Suprapubic skin (tissue), 4 donors: ENCODE data around the gene FREY1. TPM values are rescaled to one million over a fixed set of nuclear protein-coding genes. Genes with fewer than 3 reads are reported as not detected.

Experiments used
- DNase-seq, 2 donors: peaks; one replicate each; pipeline ENCODE4 v3.0.0-alpha.2; 2019; ENCODE audit warnings: low spot score in 2 of 2
- H3K27ac ChIP-seq: fragments of 200-600 bp; sonication (generic); one replicate; pipeline ENCODE4 v1.5.1; 2019
- H3K27me3 ChIP-seq: fragments of 200-600 bp; sonication (generic); one replicate; pipeline ENCODE4 v1.5.1; 2019
- H3K36me3 ChIP-seq: fragments of 200-600 bp; sonication (generic); one replicate; pipeline ENCODE4 v1.5.1; 2019
- H3K4me1 ChIP-seq: fragments of 200-600 bp; sonication (generic); one replicate; pipeline ENCODE4 v1.5.1; 2019
- H3K4me3 ChIP-seq: fragments of 200-600 bp; sonication (generic); one replicate; pipeline ENCODE4 v1.5.1; 2019; ENCODE audit warnings: mild to moderate bottlenecking
- H3K9me3 ChIP-seq: fragments of 200-600 bp; sonication (generic); one replicate; pipeline ENCODE4 v1.5.1; 2019
- EP300 ChIP-seq: sonication (generic); formaldehyde crosslinking; IDR thresholded peaks from one replicate; pipeline ENCODE4 v1.6.1; 2017; ENCODE audit warnings: antibody characterized with exemption
- POLR2A ChIP-seq, 2 donors: fragments of 450-650 bp; IDR thresholded peaks; one replicate each; pipeline ENCODE4 v1.6.1; 2017; ENCODE audit warnings: antibody characterized with exemption in 2 of 2, mild to moderate bottlenecking in 2 of 2, moderate library complexity in 2 of 2
- POLR2AphosphoS5 ChIP-seq, 3 donors: sonication (generic); formaldehyde crosslinking; IDR thresholded peaks; one replicate each; pipeline ENCODE4 v1.6.1; 2017; ENCODE audit warnings: antibody characterized with exemption in 3 of 3
- WGBS: methylation state at CpG from one replicate; pipeline ENCODE4 v1.1.5; 2018; 5-methylcytosine and 5-hydroxymethylcytosine counted together
- total RNA-seq, 4 donors: library from RNA; depleted of rRNA; stranded (reverse); fragments of >200 nt; gene quantifications; one replicate each; pipeline ENCODE4 v1.1.0, GENCODE V29; 2016
- TF ChIP-seq, protein P1 (sequence below), 2 donors: fragments of 200-600 bp in 1 of 2; fragments of 450-650 bp in 1 of 2; sonication (generic) in 1 of 2; IDR thresholded peaks; one replicate each; pipeline ENCODE4 v1.5.1; 2016 to 2019; ENCODE audit warnings: antibody characterized with exemption in 2 of 2, mild to moderate bottlenecking in 1 of 2, moderate library complexity in 1 of 2

The FREY1 gene
- total RNA-seq, 4 donors from 2014 or later: 1.7 to 3.7 (median 1.7) TPM; not detected in 1

DNA sequence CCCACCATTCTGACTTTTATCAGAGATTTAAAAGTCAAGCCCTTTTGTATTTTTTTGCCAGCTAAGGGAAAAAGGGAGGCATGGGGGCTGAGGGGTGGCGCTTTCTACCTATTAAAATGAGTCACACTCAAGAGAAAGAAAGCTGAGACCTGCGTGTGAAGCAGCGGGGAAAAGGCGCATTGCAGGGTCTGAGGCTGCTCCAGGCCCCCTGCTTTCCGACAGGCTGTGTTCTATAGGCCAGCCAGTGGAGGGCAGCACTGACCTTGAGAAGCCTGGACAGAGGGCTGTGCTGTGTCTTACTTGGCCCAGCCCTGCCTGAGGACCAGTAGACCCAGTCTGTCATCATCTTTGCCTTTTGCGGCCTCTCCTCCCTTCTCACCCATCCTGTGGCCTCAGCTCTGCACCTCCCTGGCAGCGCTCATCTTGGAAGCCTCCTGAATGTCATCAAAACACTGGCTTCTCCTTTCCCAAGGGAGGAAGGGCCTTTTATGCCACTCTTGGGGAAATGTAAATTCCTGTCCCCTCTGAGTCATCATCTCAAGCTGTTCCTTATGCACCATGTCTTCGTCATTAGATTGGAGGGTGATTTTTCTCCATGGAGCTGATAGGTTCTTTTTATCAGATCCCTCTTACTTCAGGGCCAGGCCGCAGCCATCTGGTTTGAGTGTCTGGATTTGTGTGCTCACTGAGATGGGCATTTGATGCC, 34.3 kb downstream of the FREY1 start:
- Histone ChIP-seq H3K27me3 (no peaks in the 10 kb centered on the region), H3K36me3 (peaks cover 99% of the 10 kb centered on the region), H3K4me3 (no peak overlapping the region), H3K27ac (no peak overlapping the region), H3K4me1 (no peaks in the 10 kb centered on the region), H3K9me3 (no peaks in the 10 kb centered on the region)
- 62% methylated on average over 9 of the region's 9 CpGs for WGBS
- no peak for TF ChIP-seq POLR2A (IDR thresholded peaks at IDR 0.05)
- no peak for TF ChIP-seq POLR2AphosphoS5 (IDR thresholded peaks at IDR 0.05)
- TF ChIP-seq, protein P1, sequence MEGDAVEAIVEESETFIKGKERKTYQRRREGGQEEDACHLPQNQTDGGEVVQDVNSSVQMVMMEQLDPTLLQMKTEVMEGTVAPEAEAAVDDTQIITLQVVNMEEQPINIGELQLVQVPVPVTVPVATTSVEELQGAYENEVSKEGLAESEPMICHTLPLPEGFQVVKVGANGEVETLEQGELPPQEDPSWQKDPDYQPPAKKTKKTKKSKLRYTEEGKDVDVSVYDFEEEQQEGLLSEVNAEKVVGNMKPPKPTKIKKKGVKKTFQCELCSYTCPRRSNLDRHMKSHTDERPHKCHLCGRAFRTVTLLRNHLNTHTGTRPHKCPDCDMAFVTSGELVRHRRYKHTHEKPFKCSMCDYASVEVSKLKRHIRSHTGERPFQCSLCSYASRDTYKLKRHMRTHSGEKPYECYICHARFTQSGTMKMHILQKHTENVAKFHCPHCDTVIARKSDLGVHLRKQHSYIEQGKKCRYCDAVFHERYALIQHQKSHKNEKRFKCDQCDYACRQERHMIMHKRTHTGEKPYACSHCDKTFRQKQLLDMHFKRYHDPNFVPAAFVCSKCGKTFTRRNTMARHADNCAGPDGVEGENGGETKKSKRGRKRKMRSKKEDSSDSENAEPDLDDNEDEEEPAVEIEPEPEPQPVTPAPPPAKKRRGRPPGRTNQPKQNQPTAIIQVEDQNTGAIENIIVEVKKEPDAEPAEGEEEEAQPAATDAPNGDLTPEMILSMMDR (IDR thresholded peaks at IDR 0.05): peak; percentile 12 to 54
- TF ChIP-seq EP300: no peak
- DNase-seq: no peak

GRCh38 chr11:45871638-45872037, 35.4 kb downstream of the FREY1 start:
- Histone ChIP-seq H3K36me3 (peaks cover 99% of the 10 kb centered on the region), H3K9me3 (no peaks in the 10 kb centered on the region), H3K27ac (no peak overlapping the region), H3K27me3 (no peaks in the 10 kb centered on the region), H3K4me1 (no peaks in the 10 kb centered on the region), H3K4me3 (no peak overlapping the region)
- 86% methylated on average over 1 of the region's 2 CpGs for WGBS
- TF ChIP-seq POLR2AphosphoS5 (IDR thresholded peaks at IDR 0.05) (no peak), EP300 (no peak), POLR2A (IDR thresholded peaks at IDR 0.05) (no peak)
- TF ChIP-seq, protein P1 (IDR thresholded peaks at IDR 0.05): no peak
- DNase-seq: no peak

DNA sequence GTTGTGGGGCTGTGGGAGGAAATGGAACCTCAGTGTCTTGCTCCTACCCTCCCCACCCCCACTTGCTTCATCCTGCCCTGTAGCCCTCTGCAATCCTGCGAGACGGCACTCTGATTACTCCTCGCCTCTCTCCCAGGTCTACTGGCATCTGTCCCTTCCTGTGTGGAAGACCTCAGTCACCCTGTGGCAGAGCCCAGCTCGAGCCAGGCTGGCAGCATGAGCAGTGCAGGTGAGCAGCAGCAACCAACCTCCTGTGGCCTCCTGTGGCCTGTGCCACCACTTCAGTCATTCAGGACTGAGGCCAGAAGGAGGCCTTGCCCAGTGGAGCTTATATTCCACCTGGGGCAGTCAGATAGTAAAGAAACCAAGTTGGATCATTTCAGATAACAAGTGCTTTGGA, 36.4 kb downstream of the FREY1 start:
- peaks cover 100% of the 10 kb centered on the region for H3K36me3 ChIP-seq
- no peaks in the 10 kb centered on the region for H3K27me3 ChIP-seq
- TF ChIP-seq POLR2AphosphoS5 (IDR thresholded peaks at IDR 0.05) (no peak), POLR2A (IDR thresholded peaks at IDR 0.05) (no peak), EP300 (no peak)
- TF ChIP-seq, protein P1 (IDR thresholded peaks at IDR 0.05): no peak
- no peak overlapping the region for H3K27ac ChIP-seq
- 82% methylated on average over 4 of the region's 4 CpGs for WGBS
- no peaks in the 10 kb centered on the region for H3K4me1 ChIP-seq
- H3K9me3 ChIP-seq: no peaks in the 10 kb centered on the region
- no peak for DNase-seq
- H3K4me3 ChIP-seq: no peak overlapping the region

GRCh38 chr11:45869551-45869950, 37.5 kb downstream of the FREY1 start:
- Histone ChIP-seq H3K27ac (no peak overlapping the region), H3K4me3 (no peak overlapping the region), H3K9me3 (no peaks in the 10 kb centered on the region), H3K4me1 (no peaks in the 10 kb centered on the region), H3K27me3 (no peaks in the 10 kb centered on the region), H3K36me3 (peaks cover 100% of the 10 kb centered on the region)
- WGBS: 94% methylated on average over 10 of the region's 12 CpGs
- DNase-seq: no peak
- TF ChIP-seq POLR2AphosphoS5 (IDR thresholded peaks at IDR 0.05) (no peak), POLR2A (IDR thresholded peaks at IDR 0.05) (no peak)
- TF ChIP-seq, protein P1 (IDR thresholded peaks at IDR 0.05): no peak

DNA sequence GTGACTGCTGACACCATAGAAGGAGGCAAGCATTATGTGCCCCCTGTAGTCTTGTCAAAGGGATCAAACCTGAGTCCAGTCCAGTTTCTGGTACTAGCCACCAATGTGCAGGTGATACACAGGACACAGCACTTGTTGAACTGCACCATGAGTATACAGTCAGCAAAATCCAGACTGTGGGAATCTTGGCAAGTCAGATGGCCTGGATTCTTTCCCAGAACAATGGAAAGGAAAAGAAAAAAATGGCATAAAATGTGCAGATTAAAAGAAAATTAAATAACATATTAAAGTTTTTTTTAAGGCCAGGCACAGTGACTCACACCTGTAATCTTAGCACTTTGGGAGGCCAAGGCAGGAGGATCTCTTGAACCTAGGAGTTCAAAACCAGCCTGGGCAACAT, 43.0 kb downstream of the FREY1 start:
- peaks cover 87% of the 10 kb centered on the region for H3K36me3 ChIP-seq
- peaks cover 17% of the 10 kb centered on the region for H3K4me1 ChIP-seq
- H3K9me3 ChIP-seq: no peaks in the 10 kb centered on the region
- no peak overlapping the region for H3K4me3 ChIP-seq
- no peaks in the 10 kb centered on the region for H3K27me3 ChIP-seq
- H3K27ac ChIP-seq: no peak overlapping the region
- DNase-seq: no peak
- TF ChIP-seq, protein P1 (IDR thresholded peaks at IDR 0.05): no peak
- no peak for TF ChIP-seq POLR2AphosphoS5 (IDR thresholded peaks at IDR 0.05)
- TF ChIP-seq EP300: no peak
